Measurements from ENCODE around the gene AQP12A. TPM values are rescaled to one million over a fixed set of nuclear protein-coding genes. Genes with fewer than 3 reads are reported as not detected.

The AQP12A gene
- polyA plus RNA-seq, 1 of the 3 experiments (the other 2 are of a cell fraction) = not detected

DNA sequence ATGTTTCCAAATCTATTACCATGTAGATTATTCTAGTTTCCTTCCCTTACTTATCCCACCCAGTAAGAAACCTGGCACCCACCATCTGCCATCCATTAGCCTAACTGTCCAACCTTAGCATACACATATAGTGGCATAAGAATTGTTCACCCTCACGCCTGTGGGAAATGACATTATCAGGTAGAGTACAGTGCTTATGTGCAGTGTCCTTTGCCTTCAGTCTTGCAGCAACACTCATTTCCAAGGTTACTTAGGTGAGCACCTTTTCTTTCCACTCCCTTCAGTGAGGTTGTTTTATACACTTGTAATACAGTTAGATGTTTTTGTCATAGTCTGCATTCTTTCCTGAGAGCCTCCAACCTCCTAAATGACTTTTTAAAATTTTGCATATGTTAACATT lies 27.0 kb upstream of the AQP12A start:
- TF ChIP-seq USF2 (IDR thresholded peaks at IDR 0.05; ENCODE audit: borderline replicate concordance, low read depth, low read length) (no peak), MAX (IDR thresholded peaks at IDR 0.05; ENCODE audit: low read depth) (no peak), REST (IDR thresholded peaks at IDR 0.05; ENCODE audit: low read depth, low read length) (no peak), TCF12 (IDR thresholded peaks at IDR 0.05) (no peak), PBX3 (IDR thresholded peaks at IDR 0.05) (no peak), RFX5 (IDR thresholded peaks at IDR 0.05; ENCODE audit: low read length) (no peak), EP300 (IDR thresholded peaks at IDR 0.05; ENCODE audit: borderline replicate concordance in 1 of 2, low read depth in 1 of 2, low read length in 1 of 2) (no peak), EZH2phosphoT487 (IDR thresholded peaks at IDR 0.05; ENCODE audit: borderline replicate concordance, low read depth) (no peak), GABPA (IDR thresholded peaks at IDR 0.05; ENCODE audit: low read depth) (no peak), MEF2A (IDR thresholded peaks at IDR 0.05; ENCODE audit: borderline replicate concordance, low read depth) (no peak), JUND (IDR thresholded peaks at IDR 0.05) (no peak), FOXJ3 (CRISPR knock-in tag; IDR thresholded peaks at IDR 0.05) (no peak), NFIC (IDR thresholded peaks at IDR 0.05; ENCODE audit: borderline replicate concordance) (no peak), FOXM1 (IDR thresholded peaks at IDR 0.05; ENCODE audit: low read depth) (no peak), CHD2 (IDR thresholded peaks at IDR 0.05; ENCODE audit: low read length, partially characterized antibody) (no peak)
- TF ChIP-seq, protein P1, sequence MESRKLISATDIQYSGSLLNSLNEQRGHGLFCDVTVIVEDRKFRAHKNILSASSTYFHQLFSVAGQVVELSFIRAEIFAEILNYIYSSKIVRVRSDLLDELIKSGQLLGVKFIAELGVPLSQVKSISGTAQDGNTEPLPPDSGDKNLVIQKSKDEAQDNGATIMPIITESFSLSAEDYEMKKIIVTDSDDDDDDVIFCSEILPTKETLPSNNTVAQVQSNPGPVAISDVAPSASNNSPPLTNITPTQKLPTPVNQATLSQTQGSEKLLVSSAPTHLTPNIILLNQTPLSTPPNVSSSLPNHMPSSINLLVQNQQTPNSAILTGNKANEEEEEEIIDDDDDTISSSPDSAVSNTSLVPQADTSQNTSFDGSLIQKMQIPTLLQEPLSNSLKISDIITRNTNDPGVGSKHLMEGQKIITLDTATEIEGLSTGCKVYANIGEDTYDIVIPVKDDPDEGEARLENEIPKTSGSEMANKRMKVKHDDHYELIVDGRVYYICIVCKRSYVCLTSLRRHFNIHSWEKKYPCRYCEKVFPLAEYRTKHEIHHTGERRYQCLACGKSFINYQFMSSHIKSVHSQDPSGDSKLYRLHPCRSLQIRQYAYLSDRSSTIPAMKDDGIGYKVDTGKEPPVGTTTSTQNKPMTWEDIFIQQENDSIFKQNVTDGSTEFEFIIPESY (IDR thresholded peaks at IDR 0.05; ENCODE audit: borderline replicate concordance, low read depth) = no peak
- Histone ChIP-seq H3K9me3 (no peaks in the 10 kb centered on the region), H3K27ac (ENCODE audit: low read depth in 2 of 2, low read length in 1 of 2) (no peak overlapping the region), H3K4me2 (no peak overlapping the region), H3K79me2 (ENCODE audit: insufficient read depth) (no peaks in the 10 kb centered on the region), H2AFZ (ENCODE audit: low read depth) (no peak overlapping the region), H3F3A (replicated peaks; ENCODE audit: insufficient read depth) (no peaks in the 10 kb centered on the region), H3K27me3 (ENCODE audit: insufficient read depth) (no peaks in the 10 kb centered on the region), H3K4me3 (ENCODE audit: low read depth in 2 of 2, low read length in 1 of 2) (no peak overlapping the region), H3K9ac (no peak overlapping the region), H3K4me1 (ENCODE audit: control insufficient read depth in 1 of 2, insufficient read depth in 2 of 2, low read depth in 1 of 2, low read length in 1 of 2) (no peaks in the 10 kb centered on the region), H3K36me3 (replicated peaks in 1 of 2; ENCODE audit: control insufficient read depth in 1 of 2, insufficient read depth in 2 of 2, low read length in 1 of 2) (no peaks in the 10 kb centered on the region), H3K9me2 (no peaks in the 10 kb centered on the region), H4K20me1 (ENCODE audit: insufficient read depth) (no peaks in the 10 kb centered on the region)
- POLR2A ChIA-PET = no interaction called here
- CTCF ChIA-PET = no interaction called here
- 10% methylated on average over 1 of the region's 1 CpG for WGBS (ENCODE audit: low lambda C conversion rate)
- no peak for DNase-seq

Data from SK-N-SH (cell line).